ENCODE measurements around the gene PCSK2.

- TF ChIP-seq POLR2A (IDR thresholded peaks at IDR 0.05; ENCODE audit: low read depth) = no peak
- TF ChIP-seq, protein P1, sequence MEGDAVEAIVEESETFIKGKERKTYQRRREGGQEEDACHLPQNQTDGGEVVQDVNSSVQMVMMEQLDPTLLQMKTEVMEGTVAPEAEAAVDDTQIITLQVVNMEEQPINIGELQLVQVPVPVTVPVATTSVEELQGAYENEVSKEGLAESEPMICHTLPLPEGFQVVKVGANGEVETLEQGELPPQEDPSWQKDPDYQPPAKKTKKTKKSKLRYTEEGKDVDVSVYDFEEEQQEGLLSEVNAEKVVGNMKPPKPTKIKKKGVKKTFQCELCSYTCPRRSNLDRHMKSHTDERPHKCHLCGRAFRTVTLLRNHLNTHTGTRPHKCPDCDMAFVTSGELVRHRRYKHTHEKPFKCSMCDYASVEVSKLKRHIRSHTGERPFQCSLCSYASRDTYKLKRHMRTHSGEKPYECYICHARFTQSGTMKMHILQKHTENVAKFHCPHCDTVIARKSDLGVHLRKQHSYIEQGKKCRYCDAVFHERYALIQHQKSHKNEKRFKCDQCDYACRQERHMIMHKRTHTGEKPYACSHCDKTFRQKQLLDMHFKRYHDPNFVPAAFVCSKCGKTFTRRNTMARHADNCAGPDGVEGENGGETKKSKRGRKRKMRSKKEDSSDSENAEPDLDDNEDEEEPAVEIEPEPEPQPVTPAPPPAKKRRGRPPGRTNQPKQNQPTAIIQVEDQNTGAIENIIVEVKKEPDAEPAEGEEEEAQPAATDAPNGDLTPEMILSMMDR (IDR thresholded peaks at IDR 0.05) = no peak
- TF ChIP-seq EP300 (IDR thresholded peaks at IDR 0.05) = no peak
These were observed 69.2 kb downstream of the PCSK2 start for GRCh38 chr20:17295991-17296390.

All from esophagus muscularis mucosa (tissue), 4 donors.